Fibroblast of mammary gland (primary cell): Measurements from ENCODE around the gene ARSK.
"Not testable (repeated sequence)": the region's sequence is repeated elsewhere in the genome, so short reads cannot be mapped to it uniquely, and the experiment has no call there.

ENCODE experiments used
- DNase-seq: peaks from one replicate; pipeline ENCODE4 v3.0.0-alpha.2; 2010; ENCODE audit warnings: low read depth
- H3K4me3 ChIP-seq: 2 replicates; pipeline ENCODE4 v1.5.1; 2011; ENCODE audit warnings: low read depth, mild to moderate bottlenecking, low read length, moderate library complexity; ENCODE audit not compliant: control insufficient read depth
- CTCF ChIP-seq: conservative IDR thresholded peaks from 2 replicates; pipeline ENCODE4 v1.5.1; 2011; ENCODE audit warnings: low read depth, low read length, inconsistent platforms; ENCODE audit not compliant: control insufficient read depth, insufficient read depth

ARSK gene

GRCh38 chr5:95626701-95627100, 71.8 kb downstream of the ARSK start:
- no peak for TF ChIP-seq CTCF
- no peak for DNase-seq
- H3K4me3 ChIP-seq, result no peak overlapping the region

- no peak for TF ChIP-seq CTCF
- H3K4me3 ChIP-seq, result no peak overlapping the region
- DNase-seq, result no peak
Observed at GRCh38 chr5:95627971-95628810, 73.3 kb downstream of the ARSK start.

GRCh38 chr5:95628933-95629332, 74.0 kb downstream of the ARSK start:
- no peak for TF ChIP-seq CTCF
- no peak overlapping the region for H3K4me3 ChIP-seq
- no peak for DNase-seq

- no peak for TF ChIP-seq CTCF
Observed at GRCh38 chr5:95630394-95630917, 75.6 kb downstream of the ARSK start.

GRCh38 chr5:95631255-95631958, 76.5 kb downstream of the ARSK start:
- peak; percentile 90 for DNase-seq
- TF ChIP-seq CTCF, result no peak
- H3K4me3 ChIP-seq, result no peak overlapping the region

More at GRCh38 chr5:95630394-95630917, 75.6 kb downstream of the ARSK start:
- no peak for DNase-seq
- no peak overlapping the region for H3K4me3 ChIP-seq

GRCh38 chr5:95631991-95632675, 77.2 kb downstream of the ARSK start:
- H3K4me3 ChIP-seq, result no peak overlapping the region
- peak; percentile 73 for DNase-seq
- no peak for TF ChIP-seq CTCF

GRCh38 chr5:95632942-95633341, 78.0 kb downstream of the ARSK start:
- not testable (repeated sequence) for H3K4me3 ChIP-seq, DNase-seq
